K562 (cell line): ENCODE data around the gene TECTA. TPM values are rescaled to one million over a fixed set of nuclear protein-coding genes. Genes with fewer than 3 reads are reported as not detected.

Experiments used
- ATAC-seq: fragments of 200-7000 bp; cut with Tn5 transposase; 3 replicates; pipeline ENCODE4 v1.9.1; 2020; ENCODE audit warnings: moderate library complexity
- BruUV-seq: library from RNA; stranded (reverse); fragments of 400-500 nt; replicated peaks from 2 replicates; lab custom pipeline; 2021; lab: Mats Ljungman, UMichigan
- CTCF ChIA-PET: fragments of 300-600 bp; formaldehyde crosslinking; extraction: SDS; loops from one replicate; lab custom pipeline; 2021; ENCODE audit warnings: low intra/inter-chr PET ratio; lab: Yijun Ruan, JAX
- POLR2A ChIA-PET: fragments of 300-600, 350-650 bp; sonication (Branson Sonifier 250); formaldehyde crosslinking; extraction: SDS; loops from one replicate; lab custom pipeline; 2021; ENCODE audit warnings: antibody characterized with exemption, inconsistent platforms; lab: Yijun Ruan, JAX
- DNase-seq, 4 experiments: peaks; one replicate each; pipeline versions ENCODE4 v3.0.0 to v3.0.0-alpha.2; 2011 to 2018; ENCODE audit warnings: low spot score in 3 of 4, mixed read lengths in 3 of 4; ENCODE audit errors: extremely low read depth in 1 of 4
- FAIRE-seq: peaks from 2 replicates; lab custom pipeline; 2011; peaks lifted over from hg19 to GRCh38; lab: Jason Lieb, UNC
- H2AFZ ChIP-seq: 2 replicates; pipeline ENCODE4 v1.6.0; 2011; ENCODE audit warnings: low read depth, low read length, control low read depth, inconsistent platforms
- H3K27ac ChIP-seq: fragments of 200-600 bp; 3 replicates; pipeline ENCODE4 v1.8.0; 2011; ENCODE audit warnings: low read depth, mild to moderate bottlenecking, control low read depth, inconsistent platforms, low read length, moderate library complexity, mixed read lengths; ENCODE audit errors: extremely low read depth
- H3K27me3 ChIP-seq, 2 experiments: fragments of 300-600 bp in 1 of 2; 2 replicates in 1 of 2; 3 replicates in 1 of 2; pipeline versions ENCODE4 v1.6.0 to v1.8.0; 2011; ENCODE audit warnings: inconsistent platforms in 2 of 2, low read length in 2 of 2, mild to moderate bottlenecking in 1 of 2, mixed read lengths in 1 of 2, moderate library complexity in 1 of 2; ENCODE audit not compliant: control insufficient read depth in 2 of 2, insufficient read depth in 2 of 2
- H3K36me3 ChIP-seq: fragments of 300-600 bp; 3 replicates; pipeline ENCODE4 v1.8.0; 2011; ENCODE audit warnings: mild to moderate bottlenecking, low read length, inconsistent platforms; ENCODE audit not compliant: control insufficient read depth, insufficient read depth
- H3K4me1 ChIP-seq, 2 experiments: fragments of 200-600 bp in 1 of 2; replicated peaks in 1 of 2; 2 replicates in 1 of 2; 3 replicates in 1 of 2; pipeline versions ENCODE4 v1.5.1 to v1.8.0; 2011; ENCODE audit warnings: inconsistent platforms in 2 of 2, low read length in 2 of 2, mild to moderate bottlenecking in 1 of 2, mixed read lengths in 1 of 2, moderate library complexity in 1 of 2; ENCODE audit not compliant: control insufficient read depth in 2 of 2, insufficient read depth in 2 of 2
- H3K4me2 ChIP-seq: 2 replicates; pipeline ENCODE4 v1.6.1; 2011; ENCODE audit warnings: low read length, control low read depth, inconsistent platforms, mixed read lengths; ENCODE audit not compliant: insufficient read depth
- H3K4me3 ChIP-seq: fragments of 200-600 bp; sonication (generic), shearing (Covaris generic); 2 replicates; pipeline ENCODE4 v1.5.1; 2016; ENCODE audit warnings: control low read depth, inconsistent platforms
- H3K79me2 ChIP-seq: fragments of 200-600 bp; 3 replicates; pipeline ENCODE4 v1.8.0; 2011; ENCODE audit warnings: low read length, inconsistent platforms; ENCODE audit not compliant: control insufficient read depth, insufficient read depth
- H3K9ac ChIP-seq, 2 experiments: 2 replicates each; pipeline versions ENCODE4 v1.6.0 to v1.6.1; 2011; ENCODE audit warnings: low read depth in 2 of 2, low read length in 2 of 2, control low read depth in 1 of 2, inconsistent platforms in 1 of 2, mild to moderate bottlenecking in 1 of 2, mixed read lengths in 1 of 2; ENCODE audit not compliant: insufficient read depth in 1 of 2
- H3K9me1 ChIP-seq: one replicate; pipeline ENCODE4 v1.6.0; 2011; ENCODE audit warnings: inconsistent platforms, mild to moderate bottlenecking, low read length, moderate library complexity; ENCODE audit not compliant: control insufficient read depth, insufficient read depth
- H3K9me3 ChIP-seq: replicated peaks from 2 replicates; pipeline ENCODE4 v1.5.1; 2011; ENCODE audit warnings: low read depth, low read length, inconsistent platforms; ENCODE audit not compliant: control insufficient read depth, insufficient read depth
- H4K20me1 ChIP-seq: replicated peaks from 2 replicates; pipeline ENCODE4 v1.6.1; 2011; ENCODE audit warnings: low read length, inconsistent platforms, mixed read lengths; ENCODE audit not compliant: control insufficient read depth, insufficient read depth
- CAMTA2 ChIP-seq: fragments of 250-450 bp; sonication (Bioruptor Pico); conservative IDR thresholded peaks from 2 replicates; pipeline ENCODE4 v1.5.1; 2022
- DACH1 ChIP-seq: fragments of 450-650 bp; IDR thresholded peaks from 2 replicates; pipeline ENCODE4 v1.6.1; 2018; ENCODE audit not compliant: partially characterized antibody
- RBM14 ChIP-seq: fragments of 200-400 bp; formaldehyde crosslinking; IDR thresholded peaks from 2 replicates; pipeline ENCODE4 v1.6.1; 2018; ENCODE audit warnings: low read depth, mild to moderate bottlenecking, low read length, moderate library complexity, borderline replicate concordance; ENCODE audit not compliant: insufficient read depth
- RBM25 ChIP-seq: fragments of 200-400 bp; formaldehyde crosslinking; IDR thresholded peaks from 2 replicates; pipeline ENCODE4 v1.6.1; 2018; ENCODE audit warnings: low read length, low read depth, moderate library complexity; ENCODE audit not compliant: severe bottlenecking
- SMAD3 ChIP-seq: fragments of 450-650 bp; formaldehyde crosslinking; conservative IDR thresholded peaks from 2 replicates; pipeline ENCODE4 v1.4.0; 2020; ENCODE audit warnings: mild to moderate bottlenecking
- THRAP3 ChIP-seq: fragments of 450-650 bp; IDR thresholded peaks from 2 replicates; pipeline ENCODE4 v1.6.1; 2016; ENCODE audit warnings: mild to moderate bottlenecking, inconsistent platforms, borderline replicate concordance
- TOE1 ChIP-seq, 2 experiments: fragments of 450-650 bp in 1 of 2; sonication (generic) in 1 of 2; formaldehyde crosslinking in 1 of 2; IDR thresholded peaks; 2 replicates each; pipeline versions ENCODE4 v1.7.1 to v1.8.0; 2016 to 2022; ENCODE audit warnings: borderline replicate concordance in 2 of 2, mild to moderate bottlenecking in 2 of 2, antibody characterized with exemption in 1 of 2, inconsistent platforms in 1 of 2, low read depth in 1 of 2, missing genetic modification reagents in 1 of 2, moderate library complexity in 1 of 2
- ZNF232 ChIP-seq: sonication (generic); formaldehyde crosslinking; IDR thresholded peaks from 2 replicates; pipeline ENCODE4 v1.8.0; 2022; ENCODE audit warnings: mild to moderate bottlenecking, missing genetic modification reagents
- ZNF253 ChIP-seq: fragments of 250-450 bp; sonication (Bioruptor Pico); conservative IDR thresholded peaks from 2 replicates; pipeline ENCODE4 v1.6.1; 2021; ENCODE audit warnings: mild to moderate bottlenecking
- ZNF324 ChIP-seq: fragments of 250-450 bp; sonication (Bioruptor Pico); IDR thresholded peaks from 2 replicates; pipeline ENCODE4 v1.4.0; 2020; ENCODE audit warnings: mild to moderate bottlenecking
- WGBS: fragments of 100-300 bp; shearing (Covaris generic); methylation state at CpG from one replicate; pipeline ENCODE4 v1.1.6; 2016; ENCODE audit warnings: low coverage, mixed read lengths; ENCODE audit not compliant: insufficient coverage; ENCODE audit errors: missing lambda C conversion rate; 5-methylcytosine and 5-hydroxymethylcytosine counted together
- in situ Hi-C: fragments of 300-500 bp; cut with MboI; formaldehyde crosslinking; loops from 4 replicates; pipeline ENCODE4 v1.15.0; 2018; ENCODE audit warnings: inconsistent platforms, mixed read lengths
- intact Hi-C: fragments of 100-400 bp; cut with micrococcal nuclease; formaldehyde crosslinking; loops from 2 replicates; pipeline ENCODE4 v1.14.2; 2022
- polyA plus RNA-seq, 8 experiments: library from polyadenylated mRNA; depleted of rRNA in 4 of 8; stranded (reverse) in 5 of 8; unstranded in 3 of 8; fragments of >200 nt; fragmentation: Nextera tagmentation in 2 of 8; fragmentation: Illumina TruSeq in 1 of 8; extraction: Ambion mirVana in 2 of 8; extraction: Trizol in 1 of 8; gene quantifications; 2 replicates each; pipeline versions ENCODE4 v1.2.1 to v1.2.3, GENCODE V29; 2011 to 2014; ENCODE audit warnings: inconsistent platforms in 1 of 8, missing spikeins in 1 of 8
- total RNA-seq, 7 experiments: library from RNA; depleted of rRNA in 6 of 7; stranded (reverse); fragments of >200 nt in 6 of 7; fragmentation: Illumina TruSeq in 2 of 7; extraction: Trizol in 2 of 7; gene quantifications; 2 replicates each; pipeline versions ENCODE4 v1.2.1 to v1.2.3, GENCODE V29; 2011 to 2021; ENCODE audit warnings: low replicate concordance in 1 of 7

TECTA gene
- total and polyA plus RNA-seq, 9 of the 15 experiments (the other 6 are each of a cell fraction or from before 2014, with no cell fraction given) = under 0.01 to 0.04 (median 0.03) TPM; not detected in 5

DNA sequence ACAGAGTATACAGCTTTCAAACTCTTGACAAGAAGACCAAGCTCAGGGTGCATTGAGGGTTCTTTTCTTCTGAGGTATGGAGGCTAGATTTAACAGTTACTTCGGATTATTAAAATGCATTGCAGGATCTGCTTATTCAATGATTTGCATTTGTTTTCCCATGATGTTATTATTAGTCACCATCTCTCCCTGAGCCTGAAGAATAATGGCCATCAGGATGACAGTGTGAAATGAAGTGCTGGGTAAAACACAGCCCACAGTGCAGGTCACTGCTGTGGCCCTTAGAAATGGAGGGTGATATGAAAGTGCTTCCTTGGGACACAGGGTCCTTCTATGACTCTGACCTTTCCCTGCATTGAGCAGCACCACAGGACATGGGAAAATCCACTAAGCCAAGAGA is 40.0 kb downstream of the TECTA start:
- in situ Hi-C loops = no loop called here
- 0% methylated on average over 1 of the region's 1 CpG for WGBS
- no TSS peak for BruUV-seq
- no peak overlapping the region for H3K27ac ChIP-seq
- no peak for TF ChIP-seq ZNF253 (CRISPR knock-in tag)
- no peak for TF ChIP-seq RBM25
- no peak for TF ChIP-seq THRAP3
- no peak for TF ChIP-seq CAMTA2 (CRISPR knock-in tag)
- TF ChIP-seq ZNF324 = no peak
- TF ChIP-seq TOE1 (IDR thresholded peaks at IDR 0.05; ENCODE audit: borderline replicate concordance) = no peak
- TF ChIP-seq TOE1 (CRISPR knock-in tag; IDR thresholded peaks at IDR 0.05; ENCODE audit: borderline replicate concordance, low read depth) = no peak
- no peak for TF ChIP-seq SMAD3
- no peak for TF ChIP-seq DACH1
- no peak for TF ChIP-seq RBM14
- no peak for TF ChIP-seq ZNF232 (CRISPR knock-in tag)
- TF ChIP-seq, all 486 proteins: peak for 0
- ChIA-PET POLR2A (interaction anchor here (0.7 kb wide), 1 partner anchor 57 kb away, joined by 4 read pairs; no protein-coding TSS in a partner anchor), CTCF (no interaction called here)
- no peaks in the 10 kb centered on the region for H3K4me1 ChIP-seq
- no peak overlapping the region for H3K9ac ChIP-seq
- H3K4me3 ChIP-seq = no peak overlapping the region
- H3K9me1 ChIP-seq = no peaks in the 10 kb centered on the region
- intact Hi-C loops = no loop called here
- no peak for DNase-seq
- H3K36me3 ChIP-seq = no peaks in the 10 kb centered on the region
- FAIRE-seq = no peak
- H3K27me3 ChIP-seq = peaks cover 3 to 16% of the 10 kb centered on the region in 2 experiments; a peak in 3 of 5 replicates
- no peaks in the 10 kb centered on the region for H4K20me1 ChIP-seq
- H3K79me2 ChIP-seq = no peaks in the 10 kb centered on the region
- ATAC-seq = no peak
- no peaks in the 10 kb centered on the region for H3K9me3 ChIP-seq
- H3K4me2 ChIP-seq = no peak overlapping the region
- no peak overlapping the region for H2AFZ ChIP-seq
